DND-41 (cell line): ENCODE measurements around the gene SOX30.

Experiments
- ATAC-seq: fragments of 200-7000 bp; cut with Tn5 transposase; 3 replicates; pipeline ENCODE4 v1.9.1; 2021; ENCODE audit warnings: low read depth; ENCODE audit not compliant: insufficient read depth
- DNase-seq: peaks from one replicate; pipeline ENCODE4 v3.0.0-alpha.2; 2020
- H2AFZ ChIP-seq: 2 replicates; pipeline ENCODE4 v1.6.0; 2012; ENCODE audit warnings: low read depth, low read length
- H3K27ac ChIP-seq: 2 replicates; pipeline ENCODE4 v1.5.1; 2012; ENCODE audit warnings: low read length, inconsistent platforms
- H3K27me3 ChIP-seq: fragments of 200-600 bp; sonication (generic); 2 replicates; pipeline ENCODE4 v1.6.0; 2012; ENCODE audit warnings: low read length, mild to moderate bottlenecking, inconsistent platforms; ENCODE audit not compliant: insufficient read depth, poor library complexity
- H3K36me3 ChIP-seq: 2 replicates; pipeline ENCODE4 v1.5.1; 2012; ENCODE audit warnings: low read length, inconsistent platforms; ENCODE audit not compliant: insufficient read depth
- H3K4me1 ChIP-seq: 2 replicates; pipeline ENCODE4 v1.5.1; 2012; ENCODE audit warnings: mild to moderate bottlenecking, low read length; ENCODE audit not compliant: insufficient read depth
- H3K4me2 ChIP-seq: 2 replicates; pipeline ENCODE4 v1.6.0; 2012; ENCODE audit warnings: mild to moderate bottlenecking, moderate library complexity, low read length, inconsistent platforms; ENCODE audit not compliant: insufficient read depth
- H3K4me3 ChIP-seq, 2 experiments: fragments of 200-600 bp in 1 of 2; shearing (Covaris generic) in 1 of 2; 2 replicates each; pipeline ENCODE4 v1.5.1; 2012 to 2016; ENCODE audit warnings: inconsistent platforms in 2 of 2, low read length in 2 of 2, mild to moderate bottlenecking in 2 of 2, low read depth in 1 of 2, moderate library complexity in 1 of 2
- H3K79me2 ChIP-seq: 2 replicates; pipeline ENCODE4 v1.6.0; 2012; ENCODE audit warnings: low read length, inconsistent platforms; ENCODE audit not compliant: insufficient read depth
- H3K9ac ChIP-seq: 2 replicates; pipeline ENCODE4 v1.6.0; 2012; ENCODE audit warnings: low read depth, mild to moderate bottlenecking, inconsistent platforms, low read length, moderate library complexity
- H3K9me3 ChIP-seq: 2 replicates; pipeline ENCODE4 v1.5.1; 2012; ENCODE audit warnings: low read length, moderate library complexity, mild to moderate bottlenecking, inconsistent platforms; ENCODE audit not compliant: insufficient read depth, severe bottlenecking
- H4K20me1 ChIP-seq: 2 replicates; pipeline ENCODE4 v1.6.0; 2012; ENCODE audit warnings: low read length; ENCODE audit not compliant: insufficient read depth
- CTCF ChIP-seq: IDR thresholded peaks from 2 replicates; pipeline ENCODE4 v1.5.1; 2012; ENCODE audit warnings: borderline replicate concordance, low read length, moderate library complexity, mild to moderate bottlenecking; ENCODE audit not compliant: poor library complexity, severe bottlenecking; ENCODE audit errors: extremely low read depth
- EZH2 ChIP-seq: IDR thresholded peaks from 3 replicates; pipeline ENCODE4 v1.6.1; 2012; ENCODE audit warnings: borderline replicate concordance, low read depth, mild to moderate bottlenecking, moderate library complexity, low read length, inconsistent platforms; ENCODE audit not compliant: severe bottlenecking

The SOX30 gene

GRCh38 chr5:157624144-157624543, 28.1 kb downstream of the SOX30 start:
- H3K27me3 ChIP-seq: no peaks in the 10 kb centered on the region
- no peak for DNase-seq
- H4K20me1 ChIP-seq: no peaks in the 10 kb centered on the region
- no peak overlapping the region for H2AFZ ChIP-seq
- no peak overlapping the region for H3K9ac ChIP-seq
- ATAC-seq: no peak
- no peaks in the 10 kb centered on the region for H3K36me3 ChIP-seq
- no peaks in the 10 kb centered on the region for H3K79me2 ChIP-seq
- no peaks in the 10 kb centered on the region for H3K9me3 ChIP-seq
- no peak overlapping the region for H3K27ac ChIP-seq
- no peak overlapping the region for H3K4me2 ChIP-seq
- no peaks in the 10 kb centered on the region for H3K4me1 ChIP-seq
- TF ChIP-seq CTCF: no peak
- TF ChIP-seq EZH2: no peak
- no peak overlapping the region for H3K4me3 ChIP-seq

GRCh38 chr5:157620776-157621175, 31.5 kb downstream of the SOX30 start:
- H3K9ac ChIP-seq: no peak overlapping the region
- no peak for DNase-seq
- H3K36me3 ChIP-seq: no peaks in the 10 kb centered on the region
- H3K9me3 ChIP-seq: no peaks in the 10 kb centered on the region
- H3K4me1 ChIP-seq: no peaks in the 10 kb centered on the region
- ATAC-seq: no peak
- H3K27ac ChIP-seq: no peak overlapping the region
- no peak overlapping the region for H3K4me3 ChIP-seq
- no peaks in the 10 kb centered on the region for H3K27me3 ChIP-seq
- H2AFZ ChIP-seq: no peak overlapping the region
- no peaks in the 10 kb centered on the region for H4K20me1 ChIP-seq
- TF ChIP-seq EZH2 (no peak), CTCF (no peak)
- no peaks in the 10 kb centered on the region for H3K79me2 ChIP-seq
- no peak overlapping the region for H3K4me2 ChIP-seq

- H2AFZ ChIP-seq: no peak overlapping the region
- no peaks in the 10 kb centered on the region for H4K20me1 ChIP-seq
- ATAC-seq: no peak
- no peak overlapping the region for H3K4me3 ChIP-seq
- H3K27ac ChIP-seq: no peak overlapping the region
- no peak overlapping the region for H3K9ac ChIP-seq
- TF ChIP-seq CTCF (no peak), EZH2 (no peak)
- H3K79me2 ChIP-seq: no peaks in the 10 kb centered on the region
- no peaks in the 10 kb centered on the region for H3K36me3 ChIP-seq
- DNase-seq: no peak
- peaks cover 5% of the 10 kb centered on the region; the same call in 1 of the 2 replicates for H3K4me1 ChIP-seq
- H3K27me3 ChIP-seq: no peaks in the 10 kb centered on the region
- no peak overlapping the region for H3K4me2 ChIP-seq
- H3K9me3 ChIP-seq: no peaks in the 10 kb centered on the region
These were observed 34.0 kb downstream of the SOX30 start for GRCh38 chr5:157618191-157618765.
